ENCODE measurements around the gene GREB1.
A peak's percentile ranks its signal among the peaks of the same experiment; 100 is the strongest.

Gene GREB1

GRCh38 chr2:11552260-11552638 lies 18.4 kb downstream of the GREB1 start:
- no peak overlapping the region for H3K4me3 ChIP-seq (ENCODE audit: low read length)
- no peak for DNase-seq (ENCODE audit: low read depth)
- TF ChIP-seq CTCF (conservative IDR thresholded peaks at IDR 0.05; ENCODE audit: low read length), result no peak

- no peak overlapping the region for H3K4me3 ChIP-seq (ENCODE audit: low read length)
- DNase-seq (ENCODE audit: low read depth), result peak; percentile 37
- no peak for TF ChIP-seq CTCF (conservative IDR thresholded peaks at IDR 0.05; ENCODE audit: low read length)
These were observed 20.0 kb downstream of the GREB1 start for GRCh38 chr2:11553661-11554398.

- DNase-seq (ENCODE audit: low read depth), result no peak
- TF ChIP-seq CTCF (conservative IDR thresholded peaks at IDR 0.05; ENCODE audit: low read length), result no peak
- H3K4me3 ChIP-seq (ENCODE audit: low read length), result no peak overlapping the region
These were observed 20.5 kb downstream of the GREB1 start for GRCh38 chr2:11554399-11554716.

GRCh38 chr2:11556101-11556806 lies 22.4 kb downstream of the GREB1 start:
- DNase-seq (ENCODE audit: low read depth), result no peak
- no peak for TF ChIP-seq CTCF (conservative IDR thresholded peaks at IDR 0.05; ENCODE audit: low read length)
- H3K4me3 ChIP-seq (ENCODE audit: low read length), result no peak overlapping the region

- DNase-seq (ENCODE audit: low read depth), result no peak
- H3K4me3 ChIP-seq (ENCODE audit: low read length), result no peak overlapping the region
- TF ChIP-seq CTCF (conservative IDR thresholded peaks at IDR 0.05; ENCODE audit: low read length), result no peak
These were observed 24.5 kb downstream of the GREB1 start for GRCh38 chr2:11558214-11558886.

GRCh38 chr2:11559066-11559785 lies 25.4 kb downstream of the GREB1 start:
- no peak for TF ChIP-seq CTCF (conservative IDR thresholded peaks at IDR 0.05; ENCODE audit: low read length)
- H3K4me3 ChIP-seq (ENCODE audit: low read length), result no peak overlapping the region
- no peak for DNase-seq (ENCODE audit: low read depth)

Data from AG10803 (cell line).